ENCODE measurements around the gene SH3PXD2B. TPM values are rescaled to one million over a fixed set of nuclear protein-coding genes. Genes with fewer than 3 reads are reported as not detected.
"Not testable (repeated sequence)": the region's sequence is repeated elsewhere in the genome, so short reads cannot be mapped to it uniquely, and the experiment has no call there.

Gene SH3PXD2B
- total RNA-seq, 1 donor = 1.3 TPM

DNA sequence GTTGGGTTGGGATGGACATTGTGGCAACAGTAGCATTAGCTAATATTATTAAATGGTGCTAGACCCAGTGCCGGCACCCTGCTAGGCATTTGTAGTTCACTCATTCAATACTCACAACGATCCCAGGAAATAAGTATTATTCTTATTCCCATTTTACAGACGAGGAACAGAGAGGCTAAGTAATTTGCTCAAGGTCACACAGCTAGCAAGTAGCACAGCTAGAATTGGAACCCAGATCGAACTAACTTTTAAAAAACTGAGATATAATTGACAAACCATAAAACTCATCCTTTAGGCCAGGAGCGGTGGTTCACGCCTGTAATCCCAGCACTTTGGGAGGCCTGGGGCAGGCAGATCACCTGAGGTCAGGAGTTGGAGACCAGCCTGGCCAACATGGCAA, 79.5 kb downstream of the SH3PXD2B start:
- DNase-seq (ENCODE audit: low read depth in 2 of 3, low spot score in 2 of 3) = no peak

DNA sequence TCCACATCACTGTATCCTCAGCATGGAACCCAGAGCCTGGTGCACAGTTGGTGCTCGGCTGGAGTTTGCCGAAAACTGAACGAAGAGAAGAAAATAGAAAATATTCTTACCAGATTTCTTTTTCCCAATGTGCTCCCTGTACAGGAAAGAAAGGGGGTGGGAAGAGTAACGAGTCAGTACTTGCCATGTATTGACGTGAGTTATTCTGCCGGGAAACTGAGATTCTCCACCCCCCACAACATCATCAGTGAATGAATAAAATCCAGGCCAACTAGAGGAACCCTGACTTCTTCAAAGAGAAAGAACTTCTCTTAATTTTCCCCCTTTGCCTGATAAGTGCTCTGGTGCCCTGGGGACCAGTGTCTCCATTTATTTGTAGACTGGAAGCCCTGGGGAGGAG, 80.6 kb downstream of the SH3PXD2B start:
- DNase-seq (ENCODE audit: low read depth in 2 of 3, low spot score in 2 of 3) = no peak

DNA sequence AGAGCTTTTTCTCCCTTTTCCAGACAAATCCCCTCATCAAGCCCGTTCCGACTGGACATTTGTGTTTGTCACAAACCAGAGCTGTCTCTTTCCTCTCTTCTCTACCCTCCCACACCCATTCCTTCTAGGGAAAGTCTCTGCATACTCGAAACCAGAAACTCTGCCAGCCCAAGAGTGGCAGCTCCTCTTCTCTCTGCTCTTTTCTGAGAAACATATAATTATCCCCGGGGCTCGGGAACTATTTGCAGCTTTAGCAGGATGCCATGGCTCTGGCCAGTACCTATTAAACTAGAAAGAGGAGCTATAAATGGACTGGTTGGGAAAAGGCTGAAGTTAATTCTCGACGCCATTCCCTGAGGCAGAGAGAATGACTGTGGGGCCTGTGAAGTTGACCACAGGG, 82.6 kb downstream of the SH3PXD2B start:
- DNase-seq (ENCODE audit: low read depth in 2 of 3, low spot score in 2 of 3) = no peak

DNA sequence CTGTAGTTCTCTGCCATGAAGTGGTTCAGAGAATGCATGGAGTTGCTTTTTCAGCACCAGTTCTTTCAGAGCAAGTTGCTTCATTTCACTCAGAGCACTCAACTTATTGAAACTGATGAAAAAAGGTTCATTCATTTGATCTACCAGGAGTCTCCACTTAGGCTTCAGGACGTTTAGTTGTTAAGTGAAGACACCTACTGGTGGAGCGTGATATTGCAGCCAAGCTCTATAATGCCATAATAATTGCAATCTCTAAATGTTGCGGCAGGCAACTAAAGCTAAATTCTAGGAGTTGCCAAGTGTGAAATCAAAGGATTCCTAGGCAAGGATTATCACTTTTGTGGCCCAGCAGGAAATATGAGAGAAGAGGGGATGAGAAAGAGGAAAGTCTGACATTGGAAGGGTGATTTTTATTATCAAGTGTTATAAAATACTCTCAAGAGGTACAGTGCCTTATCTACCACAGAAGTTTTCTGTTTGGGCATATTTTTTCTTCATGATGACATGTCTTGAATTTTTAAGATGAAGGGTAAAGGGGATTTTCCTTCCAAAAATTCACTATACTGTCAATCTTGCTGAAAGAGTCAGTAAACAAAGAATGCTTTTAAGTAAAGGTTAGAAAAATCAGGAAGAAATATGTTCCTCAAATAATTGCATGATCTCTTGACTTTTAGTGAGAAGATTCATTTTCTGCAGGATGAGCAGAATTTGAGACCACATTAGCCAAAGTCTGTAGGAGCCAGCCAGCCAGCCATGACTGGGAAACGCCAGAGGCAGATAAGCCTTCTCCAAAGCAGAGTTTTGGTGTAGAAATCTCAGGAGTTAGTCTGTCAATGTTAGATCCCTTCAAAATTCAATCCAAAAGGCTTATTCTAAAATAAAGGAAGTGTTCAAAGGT, 83.4 kb downstream of the SH3PXD2B start:
- peak in 2 of 3 donors; percentile 17 to 28 for DNase-seq (ENCODE audit: low read depth in 2 of 3, low spot score in 2 of 3)

DNA sequence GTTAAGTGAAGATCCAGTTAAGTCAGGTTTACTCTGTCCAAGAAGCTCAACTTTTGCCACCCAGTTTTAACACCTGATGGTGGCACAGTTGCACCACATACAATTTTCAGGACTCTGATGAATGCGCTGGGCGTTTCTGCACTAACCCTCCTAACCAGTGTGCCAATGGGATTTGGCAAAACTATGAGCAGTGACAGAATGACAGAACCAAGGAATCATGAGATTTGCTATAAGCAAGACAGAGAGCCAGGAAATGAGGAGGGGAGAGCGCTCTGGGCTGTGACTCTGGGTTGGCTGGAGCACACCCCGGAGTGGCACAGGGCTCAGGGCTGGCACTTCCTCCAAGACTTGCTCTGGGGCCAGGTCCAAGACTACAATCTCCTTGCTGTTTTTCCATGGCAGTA, 84.1 kb downstream of the SH3PXD2B start:
- DNase-seq (ENCODE audit: low read depth in 2 of 3, low spot score in 2 of 3) = no peak

DNA sequence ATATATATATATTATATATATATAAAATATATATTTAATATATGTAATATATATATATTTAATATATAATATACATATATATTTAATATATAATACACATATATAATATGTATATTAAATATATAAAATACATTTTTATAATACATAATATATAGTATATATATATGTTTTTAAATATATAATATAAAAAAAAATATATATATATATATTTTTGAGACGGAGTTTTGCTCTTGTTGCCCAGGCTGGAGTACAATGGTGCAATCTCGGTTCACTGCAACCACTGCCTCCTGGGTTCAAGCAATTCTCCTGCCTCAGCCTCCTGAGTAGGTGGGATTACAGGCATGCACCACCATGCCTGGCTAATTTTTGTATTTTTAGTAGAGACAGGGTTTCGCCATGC, 85.6 kb downstream of the SH3PXD2B start:
- not testable (repeated sequence) for DNase-seq (ENCODE audit: low read depth in 2 of 3, low spot score in 2 of 3)

DNA sequence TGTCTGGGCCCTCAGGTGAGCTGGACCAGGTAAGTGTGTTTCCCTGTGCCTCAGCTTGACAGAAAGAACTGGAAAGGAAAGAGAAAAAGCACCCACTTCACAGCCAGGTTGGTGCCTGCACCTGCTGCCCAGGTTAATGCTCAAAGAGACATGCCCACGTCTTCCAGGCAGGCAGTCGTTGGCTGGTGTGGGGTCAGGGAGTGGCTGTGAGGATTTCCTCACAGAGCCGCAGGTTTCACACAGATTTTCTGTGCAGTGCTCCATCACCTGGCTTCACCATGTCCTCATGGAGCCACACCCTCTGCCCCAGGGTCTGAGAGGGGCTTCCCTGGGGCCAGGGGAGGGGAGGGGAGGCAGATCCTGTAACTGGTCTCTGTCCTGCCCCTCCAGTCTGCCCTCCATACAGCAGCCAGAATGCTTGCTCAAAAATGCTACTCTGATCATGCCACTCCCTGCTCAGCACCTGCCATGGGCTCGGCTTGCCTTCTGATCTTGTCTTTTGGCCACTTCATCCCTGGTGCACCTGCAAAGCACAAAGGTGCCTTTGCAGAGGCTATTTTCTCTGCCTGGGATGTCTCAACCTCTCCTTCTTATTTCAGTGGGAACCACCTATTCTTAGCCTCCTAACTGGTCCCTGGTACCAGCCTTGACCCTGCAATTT, 88.2 kb downstream of the SH3PXD2B start:
- DNase-seq (ENCODE audit: low read depth in 2 of 3, low spot score in 2 of 3) = no peak

DNA sequence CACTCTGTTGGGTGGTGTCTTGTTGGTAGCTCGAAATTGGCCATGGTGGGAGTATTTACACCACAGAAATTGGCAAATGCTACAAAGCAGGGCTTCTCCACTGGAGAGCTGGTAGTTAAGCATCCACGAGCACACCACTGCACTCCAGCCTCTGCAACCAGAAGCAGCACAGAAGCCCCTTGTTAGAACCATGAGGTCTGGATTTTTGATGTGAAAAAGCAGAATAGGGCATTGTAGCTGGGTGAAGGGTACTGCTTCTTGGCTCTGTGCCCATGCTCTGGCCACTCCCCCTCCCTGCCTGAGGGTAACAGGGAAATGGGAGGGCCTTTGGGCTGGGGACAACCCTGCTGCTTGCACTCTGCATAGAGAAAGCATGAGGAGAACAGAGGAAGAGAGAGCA, 89.6 kb downstream of the SH3PXD2B start:
- DNase-seq (ENCODE audit: low read depth in 2 of 3, low spot score in 2 of 3) = peak in 2 of 3 donors; percentile 17 to 37

DNA sequence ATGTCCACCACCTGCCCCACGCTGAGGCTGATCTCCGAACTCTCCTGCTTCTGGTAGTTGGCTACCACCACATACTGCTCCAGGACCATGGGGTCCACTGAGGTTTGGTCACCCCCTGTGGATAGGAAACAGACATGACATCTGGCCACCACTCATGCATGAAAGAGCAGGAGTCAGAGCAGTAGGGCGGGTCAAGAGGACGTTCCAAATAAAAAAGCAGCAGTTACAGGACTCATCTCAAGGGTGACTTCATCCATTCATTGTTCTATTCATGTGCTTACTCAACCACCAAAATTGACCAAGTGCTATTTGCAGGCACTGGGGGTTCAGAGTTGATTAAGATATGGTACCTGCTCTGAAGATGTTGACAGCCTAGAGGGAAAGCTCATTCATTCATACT, 91.6 kb downstream of the SH3PXD2B start:
- no peak for DNase-seq (ENCODE audit: low read depth in 2 of 3, low spot score in 2 of 3)

DNA sequence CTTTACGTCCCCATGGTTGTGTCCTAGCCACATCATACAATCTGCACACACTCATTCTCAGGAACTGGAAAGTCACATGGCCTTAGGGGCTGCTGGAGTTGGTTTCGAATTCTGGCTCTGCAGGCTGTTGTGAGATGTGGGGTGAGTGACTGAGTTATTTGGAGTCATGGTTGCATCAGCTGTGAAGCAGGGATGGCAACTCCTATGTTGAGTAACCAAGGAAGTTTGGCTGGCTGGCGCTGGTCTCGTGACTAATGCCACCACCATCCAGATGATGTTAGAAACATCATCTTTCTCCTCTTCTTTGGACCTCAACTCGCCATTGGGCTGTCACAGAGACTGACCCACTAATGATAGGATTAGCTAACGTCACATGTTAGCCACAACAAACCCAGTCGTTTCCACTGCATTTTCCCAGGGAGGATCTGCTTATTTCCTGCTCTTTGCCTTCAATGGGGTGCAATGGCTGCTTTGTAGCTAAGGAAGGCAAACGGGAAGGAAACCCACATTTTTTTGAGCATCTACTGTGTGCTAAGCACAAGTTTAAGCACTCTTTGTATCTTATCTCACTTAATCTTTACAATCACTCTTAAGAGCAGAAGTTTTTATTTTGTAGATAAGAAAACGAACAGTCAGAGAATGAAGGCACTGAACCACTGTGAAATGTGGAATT, 92.6 kb downstream of the SH3PXD2B start:
- no peak for DNase-seq (ENCODE audit: low read depth in 2 of 3, low spot score in 2 of 3)

DNA sequence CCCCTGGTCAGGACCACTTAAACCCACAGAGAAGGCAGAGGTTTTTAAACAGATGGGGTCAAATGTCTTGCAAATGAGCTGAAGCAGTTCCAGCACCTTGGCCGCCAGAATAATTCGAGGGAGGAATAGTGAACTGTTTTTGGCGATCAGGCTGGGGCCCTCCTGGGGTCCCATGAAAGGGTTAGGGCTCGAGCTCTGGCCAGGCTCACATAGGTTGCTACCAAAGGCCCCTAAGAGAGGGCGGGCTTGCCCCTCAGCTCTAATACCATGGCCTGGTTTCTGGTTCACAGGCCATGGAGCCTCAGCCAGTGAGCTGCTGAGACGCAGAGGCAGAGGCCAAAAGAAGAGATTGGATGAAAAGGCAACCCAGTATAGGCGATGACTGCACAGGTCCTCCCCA, 96.0 kb downstream of the SH3PXD2B start:
- no peak for DNase-seq (ENCODE audit: low read depth in 2 of 3, low spot score in 2 of 3)

DNA sequence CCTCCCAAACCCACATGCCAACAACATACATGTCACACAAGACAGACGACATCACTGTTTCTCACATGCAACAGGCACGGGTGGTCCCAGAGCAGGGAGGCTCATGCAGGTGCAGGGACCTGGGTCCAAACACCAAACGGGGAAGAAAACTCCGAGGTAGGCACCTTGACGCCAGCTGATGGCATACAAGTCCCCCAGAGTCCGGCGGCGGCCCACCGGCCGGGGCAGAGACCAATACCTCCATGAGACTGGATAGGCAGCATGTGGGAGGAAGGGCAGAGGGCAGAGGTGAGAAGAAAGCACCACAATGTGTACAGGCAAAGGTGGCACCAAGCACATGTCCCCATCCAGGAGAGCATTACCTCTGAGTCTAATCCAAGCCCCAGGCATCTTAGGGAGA, 97.8 kb downstream of the SH3PXD2B start:
- DNase-seq (ENCODE audit: low read depth in 2 of 3, low spot score in 2 of 3) = no peak

DNA sequence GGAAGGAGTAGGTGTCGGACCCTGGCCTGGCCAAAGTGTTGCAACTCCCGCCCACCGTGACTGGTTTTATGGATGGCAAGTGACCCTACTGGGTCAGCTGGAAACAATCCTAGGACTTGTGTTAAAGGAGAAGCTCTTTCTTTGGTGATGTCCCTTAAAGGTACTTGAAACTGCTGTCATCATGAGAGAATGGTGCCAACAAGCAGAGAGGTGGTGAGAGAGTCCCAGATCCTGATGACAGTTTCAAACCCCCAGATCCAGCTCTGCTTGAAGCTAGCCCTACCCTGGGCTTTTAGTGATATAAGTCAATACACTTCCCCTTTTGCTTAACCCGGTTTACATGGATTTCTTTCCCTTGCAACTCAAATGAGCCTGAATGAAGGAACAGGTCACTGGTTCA, 98.3 kb downstream of the SH3PXD2B start:
- DNase-seq (ENCODE audit: low read depth in 2 of 3, low spot score in 2 of 3) = no peak

DNA sequence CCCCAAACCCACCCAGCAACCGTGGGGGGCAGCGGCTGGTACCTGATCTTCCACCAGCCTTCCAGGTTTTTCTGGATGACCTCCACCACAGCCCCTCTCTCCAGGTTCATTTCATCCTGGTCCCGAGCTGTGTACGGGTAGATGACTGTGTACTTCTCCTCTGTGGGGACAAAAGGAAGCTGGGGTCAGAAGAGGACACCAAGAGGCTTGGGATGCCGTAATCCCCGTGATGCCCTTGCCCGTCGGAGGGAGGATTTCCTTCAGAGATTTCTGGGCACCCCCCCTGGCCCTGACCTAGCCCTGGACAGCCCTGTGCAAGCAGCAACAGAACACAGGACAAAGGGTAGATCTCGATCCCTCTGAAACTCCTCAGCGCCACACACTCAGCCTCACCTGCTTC, 100.5 kb downstream of the SH3PXD2B start:
- DNase-seq (ENCODE audit: low read depth in 2 of 3, low spot score in 2 of 3) = no peak

DNA sequence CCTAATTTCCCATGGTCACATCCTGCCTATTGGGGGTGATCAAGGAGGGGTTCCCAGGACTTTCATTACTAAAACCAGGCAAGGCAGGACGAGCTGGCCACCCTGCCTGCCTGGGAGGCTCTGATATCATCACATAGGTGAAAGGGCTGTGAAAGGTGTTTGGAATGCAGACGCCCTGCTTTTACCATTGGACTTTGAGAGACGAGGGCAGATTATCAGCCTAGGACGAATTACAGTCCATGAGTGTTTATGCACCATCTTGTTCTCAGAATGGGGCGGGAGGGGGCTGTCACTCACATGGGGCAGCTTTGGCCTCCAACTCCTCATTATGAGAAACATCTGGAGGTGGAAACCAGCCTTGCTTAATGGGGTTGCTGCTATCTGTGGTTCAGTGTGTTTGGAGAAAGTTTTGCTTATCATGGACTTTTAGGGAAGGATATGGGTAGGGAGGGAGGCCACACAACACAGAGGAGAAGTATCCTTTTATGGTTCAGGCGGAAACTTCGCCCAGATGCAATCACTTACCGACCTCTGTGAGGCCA, 101.0 kb downstream of the SH3PXD2B start:
- no peak for DNase-seq (ENCODE audit: low read depth in 2 of 3, low spot score in 2 of 3)

DNA sequence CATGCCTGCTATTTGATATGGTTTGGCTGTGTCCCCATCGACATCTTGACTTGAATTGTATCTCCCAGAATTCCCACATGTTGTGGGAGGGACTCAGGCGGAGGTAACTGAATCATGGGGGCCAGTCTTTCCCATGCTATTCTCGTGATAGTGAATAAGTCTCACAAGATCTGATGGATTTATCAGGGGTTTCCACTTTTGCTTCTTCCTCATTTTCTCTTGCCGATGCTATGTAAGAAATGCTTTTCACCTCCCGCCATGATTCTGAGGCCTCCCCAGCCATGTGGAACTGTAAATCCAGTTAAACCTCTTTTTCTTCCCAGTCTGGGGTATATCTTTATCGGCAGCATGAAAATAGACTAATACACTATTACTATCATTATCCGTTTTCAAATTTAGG, 101.8 kb downstream of the SH3PXD2B start:
- DNase-seq (ENCODE audit: low read depth in 2 of 3, low spot score in 2 of 3) = not testable (repeated sequence)

DNA sequence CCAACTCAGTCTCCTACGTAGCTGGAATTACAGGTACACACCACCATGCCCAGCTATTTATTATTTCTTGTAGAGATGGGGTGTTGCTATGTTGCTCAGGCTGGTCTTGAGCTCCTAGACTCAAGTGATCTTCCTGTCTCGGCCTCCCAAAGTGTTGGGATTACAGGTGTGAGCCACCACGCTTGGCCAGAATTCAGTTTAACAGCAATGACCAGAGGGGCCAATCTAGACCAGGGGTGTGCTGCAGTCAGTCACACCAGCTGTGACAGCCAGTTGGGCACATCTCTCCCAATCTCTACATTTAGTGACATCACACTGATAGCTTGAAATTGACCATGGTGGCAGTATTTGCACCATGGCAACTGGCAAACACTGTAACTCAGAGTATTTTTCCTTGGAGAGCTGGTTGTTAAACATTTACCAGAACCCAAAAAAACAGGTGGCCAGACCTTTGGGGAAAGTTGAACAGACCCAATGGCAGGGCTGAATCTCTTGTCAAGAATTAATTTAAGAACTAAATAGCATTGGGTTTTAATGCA, 103.0 kb downstream of the SH3PXD2B start:
- no peak for DNase-seq (ENCODE audit: low read depth in 2 of 3, low spot score in 2 of 3)

DNA sequence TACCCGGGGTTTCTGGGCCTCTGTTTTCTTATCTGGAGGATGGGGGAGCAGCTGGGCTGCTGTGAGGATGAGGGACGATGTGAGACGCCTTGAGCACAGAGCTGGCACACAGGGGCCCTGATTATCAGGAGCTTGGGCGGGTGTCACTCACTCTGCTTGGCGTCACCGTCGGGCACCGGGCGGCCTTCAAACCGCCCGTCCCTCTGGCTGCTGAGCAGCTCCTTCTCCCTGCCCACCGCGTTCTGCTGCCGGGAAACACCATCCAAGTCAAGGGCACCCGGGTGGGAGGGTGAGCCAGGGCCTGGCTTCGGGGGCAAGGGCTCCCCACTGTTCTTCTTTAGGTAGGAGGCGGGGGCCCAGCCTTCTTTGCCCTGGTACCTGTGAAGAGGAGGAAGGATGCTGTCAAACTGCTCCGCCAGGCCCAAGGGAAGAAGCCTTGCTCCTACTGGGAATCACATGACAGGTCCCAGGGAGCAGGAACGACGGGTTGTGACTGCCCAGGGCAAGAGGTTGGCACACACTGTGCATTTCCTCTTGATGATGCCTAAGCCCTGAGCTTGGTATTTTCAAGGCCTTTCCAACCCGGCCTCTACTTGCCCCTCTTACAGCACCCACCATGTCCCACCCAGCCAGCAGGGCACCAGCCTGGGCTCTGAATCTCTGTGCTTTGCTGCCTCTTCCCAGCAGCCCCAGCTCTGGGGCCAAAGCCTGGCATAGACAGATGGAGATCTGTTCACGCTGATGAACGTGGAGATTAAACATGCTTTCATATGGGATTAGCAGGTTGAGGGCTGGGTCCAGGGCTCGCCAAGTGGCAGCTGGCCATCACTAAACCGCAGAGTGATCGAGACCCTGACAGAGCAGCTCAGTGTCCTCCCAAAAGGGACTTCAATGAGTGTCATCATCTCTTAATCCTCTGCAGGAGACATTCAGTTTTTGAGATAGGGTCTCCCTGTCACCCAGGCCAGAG, 103.8 kb downstream of the SH3PXD2B start:
- no peak for DNase-seq (ENCODE audit: low read depth in 2 of 3, low spot score in 2 of 3)

DNA sequence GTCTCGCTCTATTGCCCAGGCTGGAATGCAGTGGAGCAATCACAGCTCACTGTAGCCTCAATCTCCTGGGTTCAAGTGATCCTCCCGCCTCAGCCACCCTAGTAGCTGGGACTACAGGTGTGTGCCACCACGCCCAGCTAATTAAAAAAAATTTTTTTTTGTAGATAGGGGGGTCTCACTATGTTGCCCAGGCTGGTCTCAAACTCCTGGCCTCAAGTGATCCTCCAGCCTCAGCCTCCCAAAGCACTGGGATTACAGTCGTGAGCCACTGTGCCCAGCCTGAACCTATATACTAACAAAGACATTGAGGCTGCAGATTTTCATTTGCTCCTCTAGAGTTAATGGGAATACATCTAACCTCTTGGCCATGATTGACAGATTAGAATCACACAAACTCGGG, 105.6 kb downstream of the SH3PXD2B start:
- not testable (repeated sequence) for DNase-seq (ENCODE audit: low read depth in 2 of 3, low spot score in 2 of 3)

DNA sequence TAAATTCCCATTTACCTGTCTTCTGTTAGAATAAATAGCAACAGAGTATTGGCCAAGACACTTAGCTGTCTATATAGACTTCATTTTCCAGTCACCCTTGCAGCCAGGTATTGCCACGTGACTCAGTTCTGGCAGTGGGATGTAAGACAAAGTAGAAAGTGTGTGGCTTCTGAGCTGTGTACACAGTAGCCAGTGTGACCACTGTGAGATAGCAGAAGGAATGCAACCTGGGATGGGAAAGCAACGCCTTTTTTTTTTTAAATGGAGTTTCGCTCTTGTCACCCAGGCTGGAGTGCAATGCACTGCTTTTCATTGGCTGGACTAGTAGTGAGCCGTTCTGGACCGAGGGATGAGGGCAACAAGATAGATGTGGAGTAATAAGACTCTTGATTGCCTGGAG, 106.2 kb downstream of the SH3PXD2B start:
- DNase-seq (ENCODE audit: low read depth in 2 of 3, low spot score in 2 of 3) = no peak

Data from hematopoietic multipotent progenitor cell (in vitro differentiated cells).